Measurements from ENCODE around the gene RNF187. TPM values are rescaled to one million over a fixed set of nuclear protein-coding genes. Genes with fewer than 3 reads are reported as not detected.

The RNF187 gene
- total and polyA plus RNA-seq, 2 of the 13 experiments (the other 11 are each of a cell fraction or from before 2014, with no cell fraction given): 41.3 to 59.4 TPM

- intact Hi-C loops (cut with micrococcal nuclease; ENCODE audit: unreplicated experiment): loop anchor here (5.0 kb wide), 1 partner anchor 81 kb away; the partner anchor contains the start of gene TRIM11
- CTCF ChIA-PET (ENCODE audit: low intra/inter-chr PET ratio, low total read pairs): no interaction called here
- H3K9ac ChIP-seq (ENCODE audit: insufficient read depth, low read depth, low read length): peak overlapping the region; percentile 89; the same call in 1 of the 2 replicates
- TF ChIP-seq ZNF598 (CRISPR knock-in tag; IDR thresholded peaks at IDR 0.05; ENCODE audit: borderline replicate concordance) (0 out of 2 replicates have a peak, but pooled peaks have one; percentile 20), ARID4A (CRISPR knock-in tag; IDR thresholded peaks at IDR 0.05; ENCODE audit: borderline replicate concordance) (peak; percentile 37; the same call in 1 of the 2 replicates), ZNF317 (CRISPR knock-in tag; IDR thresholded peaks at IDR 0.05) (no peak), ZBTB7A (CRISPR knock-in tag; IDR thresholded peaks at IDR 0.05) (no peak), ELF1 (CRISPR knock-in tag; IDR thresholded peaks at IDR 0.05) (no peak), MYC (CRISPR knock-in tag; IDR thresholded peaks at IDR 0.05; ENCODE audit: borderline replicate concordance) (no peak), ZBTB7B (CRISPR knock-in tag; IDR thresholded peaks at IDR 0.05) (no peak), GABPA (IDR thresholded peaks at IDR 0.05; ENCODE audit: low read depth, low read length) (no peak), GABPA (CRISPR knock-in tag; IDR thresholded peaks at IDR 0.05; ENCODE audit: low read depth) (no peak), SOX5 (CRISPR knock-in tag; IDR thresholded peaks at IDR 0.05; ENCODE audit: borderline replicate concordance) (no peak), SALL2 (CRISPR knock-in tag; IDR thresholded peaks at IDR 0.05) (peak; percentile 26; the same call in 1 of the 2 replicates), ZNF557 (CRISPR knock-in tag; IDR thresholded peaks at IDR 0.05) (no peak)
- TF ChIP-seq, protein P1, sequence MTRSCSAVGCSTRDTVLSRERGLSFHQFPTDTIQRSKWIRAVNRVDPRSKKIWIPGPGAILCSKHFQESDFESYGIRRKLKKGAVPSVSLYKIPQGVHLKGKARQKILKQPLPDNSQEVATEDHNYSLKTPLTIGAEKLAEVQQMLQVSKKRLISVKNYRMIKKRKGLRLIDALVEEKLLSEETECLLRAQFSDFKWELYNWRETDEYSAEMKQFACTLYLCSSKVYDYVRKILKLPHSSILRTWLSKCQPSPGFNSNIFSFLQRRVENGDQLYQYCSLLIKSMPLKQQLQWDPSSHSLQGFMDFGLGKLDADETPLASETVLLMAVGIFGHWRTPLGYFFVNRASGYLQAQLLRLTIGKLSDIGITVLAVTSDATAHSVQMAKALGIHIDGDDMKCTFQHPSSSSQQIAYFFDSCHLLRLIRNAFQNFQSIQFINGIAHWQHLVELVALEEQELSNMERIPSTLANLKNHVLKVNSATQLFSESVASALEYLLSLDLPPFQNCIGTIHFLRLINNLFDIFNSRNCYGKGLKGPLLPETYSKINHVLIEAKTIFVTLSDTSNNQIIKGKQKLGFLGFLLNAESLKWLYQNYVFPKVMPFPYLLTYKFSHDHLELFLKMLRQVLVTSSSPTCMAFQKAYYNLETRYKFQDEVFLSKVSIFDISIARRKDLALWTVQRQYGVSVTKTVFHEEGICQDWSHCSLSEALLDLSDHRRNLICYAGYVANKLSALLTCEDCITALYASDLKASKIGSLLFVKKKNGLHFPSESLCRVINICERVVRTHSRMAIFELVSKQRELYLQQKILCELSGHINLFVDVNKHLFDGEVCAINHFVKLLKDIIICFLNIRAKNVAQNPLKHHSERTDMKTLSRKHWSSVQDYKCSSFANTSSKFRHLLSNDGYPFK (CRISPR knock-in tag; IDR thresholded peaks at IDR 0.05; ENCODE audit: borderline replicate concordance): peak; percentile 30; the same call in 1 of the 2 replicates
Observed at GRCh38 chr1:228488125-228488817, 1.1 kb downstream of the RNF187 start.

More at GRCh38 chr1:228488125-228488817, 1.1 kb downstream of the RNF187 start:
- in situ Hi-C loops (cut with HindIII; ENCODE audit: extremely low pct_ligation_motif_present, low pct_unique_long_range_greater_than_20kb): no loop called here
- H3K27ac ChIP-seq (ENCODE audit: extremely low read length, insufficient read depth, low read length): no peak overlapping the region
- no peaks in the 10 kb centered on the region for H4K20me1 ChIP-seq (ENCODE audit: insufficient read depth, low read length)
- DNase-seq (ENCODE audit: low spot score) (no peak), ATAC-seq (no peak; the same call in 2 of the 3 replicates), FAIRE-seq (no peak)
- peak overlapping the region; percentile 88 for H3K4me2 ChIP-seq (ENCODE audit: low read depth, low read length)
- H3K4me3 ChIP-seq (replicated peaks in 1 of 3; ENCODE audit: insufficient read depth in 1 of 3, low read depth in 2 of 3, low read length in 3 of 3): peak overlapping the region; percentile 72 to 100 (median 93)
- H3K36me3 ChIP-seq (replicated peaks in 1 of 2; ENCODE audit: control insufficient read depth in 1 of 2, insufficient read depth in 2 of 2, low read length in 2 of 2): peaks cover 5 to 24% of the 10 kb centered on the region in 2 experiments; a peak in 4 of 5 replicates
- H3K4me1 ChIP-seq (ENCODE audit: insufficient read depth, low read length): peaks cover 44% of the 10 kb centered on the region
- H2AFZ ChIP-seq (ENCODE audit: low read length): no peak overlapping the region
- peaks cover 10% of the 10 kb centered on the region for H3K79me2 ChIP-seq (ENCODE audit: insufficient read depth, low read length)
- H3K27me3 ChIP-seq (ENCODE audit: control insufficient read depth in 1 of 2, insufficient read depth in 2 of 2, low read length in 2 of 2): no peaks in the 10 kb centered on the region
- POLR2A ChIA-PET: interaction anchor here (2.4 kb wide), 1 partner anchor 65 kb away, joined by 5 read pairs; no protein-coding TSS in a partner anchor
- no TSS peak for BruUV-seq (replicated peaks)
- 27% methylated on average over 17 of the region's 18 CpGs for WGBS (ENCODE audit: low lambda C conversion rate)
- H3K9me3 ChIP-seq (ENCODE audit: low read length): no peaks in the 10 kb centered on the region
